Hippocampal formation (tissue), 2 donors: ENCODE measurements around the gene KCNJ14.
A peak's percentile ranks its signal among the peaks of the same experiment; 100 is the strongest.

Source experiments
- DNase-seq, 2 donors: peaks; one replicate each; lab custom pipeline; 2025; lab: John Stamatoyannopoulos, UW

KCNJ14 gene

GRCh38 chr19:48445606-48446481, 9.5 kb upstream of the KCNJ14 start, which contains the start of gene GRWD1:
GRWD1 (plus strand) TSS chr19:48445983; CDS start chr19:48446006, 23 bp downstream.
- peak; percentile 83 to 99 for DNase-seq

GRCh38 chr19:48446579-48446978, 8.8 kb upstream of the KCNJ14 start:
- DNase-seq = no peak

GRCh38 chr19:48448563-48448962, 6.8 kb upstream of the KCNJ14 start:
- DNase-seq = no peak

- DNase-seq = no peak
Observed at GRCh38 chr19:48450441-48450840, 4.9 kb upstream of the KCNJ14 start.

- DNase-seq = no peak
Observed at GRCh38 chr19:48450863-48451262, 4.5 kb upstream of the KCNJ14 start.

GRCh38 chr19:48451624-48452023, 3.8 kb upstream of the KCNJ14 start:
- no peak for DNase-seq

- no peak for DNase-seq
Observed at GRCh38 chr19:48452289-48453190, 2.8 kb upstream of the KCNJ14 start.

GRCh38 chr19:48454150-48454730, 1.1 kb upstream of the KCNJ14 start:
- DNase-seq = no peak

- DNase-seq = no peak
Observed at GRCh38 chr19:48455908-48456562, 661 bp downstream of the KCNJ14 start.

GRCh38 chr19:48456864-48457263, 1.5 kb downstream of the KCNJ14 start:
- no peak for DNase-seq

GRCh38 chr19:48458016-48458415, 2.6 kb downstream of the KCNJ14 start:
- no peak for DNase-seq

- DNase-seq = no peak
Observed at GRCh38 chr19:48461651-48461981, 6.2 kb downstream of the KCNJ14 start.

GRCh38 chr19:48461982-48462655, 6.7 kb downstream of the KCNJ14 start:
- no peak for DNase-seq

- no peak for DNase-seq
Observed at GRCh38 chr19:48465215-48465614, 9.8 kb downstream of the KCNJ14 start.

GRCh38 chr19:48466561-48467325, 11.4 kb downstream of the KCNJ14 start:
- no peak for DNase-seq

GRCh38 chr19:48468772-48469288, 13.5 kb downstream of the KCNJ14 start:
- peak; percentile 100 for DNase-seq

GRCh38 chr19:48469289-48469881, 14.0 kb downstream of the KCNJ14 start, which contains the start of gene CYTH2:
CYTH2 (plus strand) TSS chr19:48469369; CDS start chr19:48469508, 139 bp downstream.
- peak; percentile 61 to 79 for DNase-seq

- DNase-seq = no peak
Observed at GRCh38 chr19:48469934-48470680, 14.7 kb downstream of the KCNJ14 start.

GRCh38 chr19:48470856-48471255, 15.5 kb downstream of the KCNJ14 start:
- DNase-seq = no peak
